HG03039 (cell line): ENCODE data around the gene GOT1.

Experiments
- ATAC-seq: cut with Tn5 transposase; IDR thresholded peaks from one replicate; pipeline ENCODE4 v1.9.1; 2021; ENCODE audit warnings: mild to moderate bottlenecking, moderate library complexity; ENCODE audit not compliant: unreplicated experiment

The GOT1 gene

DNA sequence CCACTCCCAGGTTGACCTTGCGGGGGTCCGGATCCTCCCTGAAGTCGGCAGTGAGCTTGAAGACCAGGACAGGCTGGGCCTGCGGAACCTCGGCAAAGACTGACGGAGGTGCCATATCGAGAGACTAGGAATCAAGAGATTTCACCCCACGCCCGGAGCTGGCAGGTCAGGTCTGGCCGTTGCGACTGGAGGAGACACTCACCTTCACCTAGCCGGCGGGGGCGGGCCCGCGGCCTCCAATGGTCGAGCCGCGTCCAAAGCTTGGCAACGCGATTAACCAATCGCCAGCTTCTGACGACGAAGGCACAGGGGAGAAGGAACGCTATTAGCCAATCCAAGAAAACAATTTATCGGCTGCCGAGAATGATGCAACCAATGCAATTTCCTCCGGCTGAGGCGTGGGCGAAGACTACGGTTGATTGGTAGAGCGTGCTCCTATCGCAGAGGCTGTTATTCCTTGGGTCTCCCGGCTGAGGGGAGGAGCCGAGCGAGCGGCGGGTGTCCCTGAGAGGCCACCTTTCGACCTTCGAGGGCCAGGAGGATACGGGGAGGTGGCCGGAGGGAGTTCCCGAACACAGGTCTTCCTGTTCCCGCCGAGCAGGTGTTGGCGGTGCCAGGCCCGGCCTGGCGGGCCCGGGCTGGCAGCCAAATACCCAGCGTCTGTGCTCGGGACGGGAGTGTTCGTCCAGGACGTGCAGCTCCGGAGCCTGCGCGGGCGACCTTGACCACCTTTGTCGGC is at the start of gene GOT1:
Gene GOT1, minus strand, starts transcription at position 174 of the 739 bp plus-strand sequence. Its CDS starts 59 bp downstream, at position 115.
- peak; percentile 95 for ATAC-seq

DNA sequence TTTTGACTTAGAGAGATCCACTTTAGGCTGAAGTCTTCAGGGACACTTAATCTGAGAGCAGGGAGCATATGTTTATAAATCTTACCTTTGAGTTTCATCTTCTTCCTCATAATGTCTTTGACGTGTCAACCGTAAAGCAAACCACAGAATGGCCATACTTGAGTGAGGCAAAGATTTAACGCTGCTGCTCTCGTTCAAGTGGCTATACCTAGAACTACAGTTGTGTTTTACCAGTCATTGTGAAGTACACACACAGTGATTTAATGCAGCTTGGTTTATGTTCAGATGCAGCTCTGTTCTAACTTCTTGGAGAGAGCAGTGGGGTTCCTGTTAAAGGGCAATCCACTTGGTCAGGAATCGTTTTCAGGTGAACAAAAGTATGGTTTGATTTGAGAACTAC is 39.9 kb upstream of the GOT1 start:
- ATAC-seq, result no peak

- no peak for ATAC-seq
These were observed 37.0 kb upstream of the GOT1 start for GRCh38 chr10:99467236-99467999.

GRCh38 chr10:99466632-99467223 is 36.3 kb upstream of the GOT1 start:
- ATAC-seq, result no peak

DNA sequence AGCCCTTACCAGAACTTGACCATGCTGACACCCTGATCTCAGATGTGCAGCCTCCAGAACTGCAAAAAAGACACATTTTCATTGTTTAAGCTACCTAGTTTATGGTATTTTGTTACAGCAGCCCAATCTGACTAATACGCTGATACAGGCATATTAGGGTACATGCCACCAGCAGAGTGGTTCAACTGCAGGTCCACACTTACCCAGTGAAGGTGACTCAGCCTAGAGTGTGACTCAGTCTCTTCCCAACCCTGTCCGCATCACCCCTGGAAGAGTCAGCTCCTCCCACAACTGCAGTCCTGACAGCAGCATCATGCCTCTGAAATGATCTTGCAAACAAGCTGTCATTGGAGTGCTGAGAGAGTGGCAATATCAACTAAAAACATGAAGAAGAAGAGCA is 30.8 kb upstream of the GOT1 start:
- ATAC-seq, result no peak

DNA sequence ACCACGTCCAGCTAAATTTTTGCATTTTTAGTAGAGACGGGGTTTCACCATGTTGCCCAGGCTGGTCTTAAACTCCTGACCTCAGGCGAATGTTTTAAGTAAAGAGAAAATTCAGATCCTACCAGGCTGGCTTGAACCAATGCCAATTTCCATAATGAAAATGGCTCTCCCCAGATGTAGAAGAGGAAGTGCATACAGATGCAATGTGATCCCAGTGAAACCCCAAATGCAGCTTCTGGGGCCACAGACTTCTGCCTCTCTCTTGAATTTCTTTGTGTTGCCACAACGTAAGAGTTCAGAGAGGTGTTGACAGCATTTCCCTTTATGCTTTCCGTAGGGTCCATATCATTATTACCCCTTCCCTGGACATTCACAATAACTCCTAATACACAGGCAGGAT is 29.6 kb upstream of the GOT1 start:
- ATAC-seq, result no peak

DNA sequence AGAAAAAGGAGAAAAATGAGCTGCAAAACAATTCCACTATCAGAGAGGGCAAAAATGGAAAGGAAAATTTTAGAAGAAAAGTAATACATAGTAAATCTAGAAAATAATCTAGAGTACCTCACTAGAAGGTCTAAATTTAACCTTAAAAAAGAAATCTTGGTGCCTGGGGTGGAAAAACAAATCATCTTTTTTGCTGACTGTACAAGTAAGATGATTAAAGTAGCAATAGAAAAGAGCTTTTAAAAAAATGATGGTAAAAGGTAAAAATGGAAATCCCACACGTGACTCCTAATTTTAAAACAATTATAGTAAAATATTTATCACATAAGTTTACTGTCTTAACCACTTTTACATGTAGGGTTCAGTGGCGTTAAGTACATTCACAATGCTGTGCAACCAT is 28.8 kb upstream of the GOT1 start:
- ATAC-seq, result no peak

DNA sequence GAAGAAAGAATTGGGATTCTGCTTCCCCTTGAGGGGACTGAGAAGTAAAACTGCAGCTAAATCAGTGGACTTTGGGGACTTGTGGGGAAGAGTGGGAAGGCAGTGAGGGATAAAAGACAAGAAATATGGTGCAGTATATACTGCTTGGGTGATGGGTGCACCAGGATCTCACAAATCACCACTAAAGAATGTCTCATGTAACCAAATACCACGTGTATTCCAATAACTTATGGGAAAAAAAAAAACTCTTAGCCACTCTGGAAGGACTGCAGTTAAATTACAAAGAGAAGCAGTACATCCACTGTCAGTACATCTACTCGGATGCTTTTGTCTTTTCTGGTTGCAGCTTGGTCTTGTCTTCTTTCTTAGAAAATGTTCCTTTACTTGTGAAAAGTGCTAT is 27.4 kb upstream of the GOT1 start:
- ATAC-seq, result no peak

- ATAC-seq, result no peak
These were observed 26.5 kb upstream of the GOT1 start for GRCh38 chr10:99456931-99457288.

- no peak for ATAC-seq
These were observed 25.9 kb upstream of the GOT1 start for GRCh38 chr10:99456207-99456930.

GRCh38 chr10:99451981-99452380 is 21.6 kb upstream of the GOT1 start:
- no peak for ATAC-seq

- no peak for ATAC-seq
These were observed 21.0 kb upstream of the GOT1 start for GRCh38 chr10:99451499-99451788.

GRCh38 chr10:99450624-99451498 is 20.4 kb upstream of the GOT1 start:
- ATAC-seq, result no peak

GRCh38 chr10:99450156-99450555 is 19.7 kb upstream of the GOT1 start:
- ATAC-seq, result no peak

- no peak for ATAC-seq
These were observed 18.6 kb upstream of the GOT1 start for GRCh38 chr10:99449023-99449422.

GRCh38 chr10:99444383-99445045 is 14.1 kb upstream of the GOT1 start:
- ATAC-seq, result no peak

DNA sequence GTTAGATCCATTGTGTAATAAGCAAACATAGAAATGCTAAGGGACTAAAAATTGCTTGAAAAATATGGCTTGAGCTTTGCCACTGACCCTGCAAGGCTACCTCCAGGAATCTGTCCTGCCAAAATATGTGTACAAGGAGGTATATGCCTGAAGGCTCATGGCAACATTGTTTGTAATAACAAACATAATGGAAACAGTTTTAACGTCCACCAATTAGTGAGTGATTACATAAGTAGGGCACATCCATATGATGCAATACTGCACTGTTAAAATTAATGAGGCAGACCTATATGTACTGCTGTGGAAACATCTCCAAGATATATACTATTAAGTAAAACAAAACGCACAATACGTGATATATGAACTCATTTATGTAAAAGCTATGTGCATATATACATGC is 13.1 kb upstream of the GOT1 start:
- ATAC-seq, result no peak

GRCh38 chr10:99442394-99442793 is 12.0 kb upstream of the GOT1 start:
- ATAC-seq, result no peak

DNA sequence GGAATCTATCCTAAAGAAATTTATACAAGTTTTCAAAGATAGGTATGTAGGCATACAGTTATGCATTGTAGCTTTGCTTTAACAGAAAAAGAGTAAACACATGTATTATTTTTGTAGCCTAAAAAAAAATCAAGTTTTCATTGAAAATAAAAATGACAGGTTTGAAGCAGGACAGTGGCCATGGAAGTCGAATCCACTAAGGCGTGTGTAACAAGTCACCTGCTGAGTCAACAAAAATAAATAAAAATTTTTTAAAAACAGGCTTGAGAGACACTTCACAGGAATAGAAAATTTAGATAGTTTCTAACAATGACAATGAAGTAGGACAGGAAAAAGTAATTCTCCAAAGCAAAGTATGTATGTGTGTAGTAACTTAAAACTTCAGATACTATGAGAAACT is 8.5 kb upstream of the GOT1 start:
- no peak for ATAC-seq

DNA sequence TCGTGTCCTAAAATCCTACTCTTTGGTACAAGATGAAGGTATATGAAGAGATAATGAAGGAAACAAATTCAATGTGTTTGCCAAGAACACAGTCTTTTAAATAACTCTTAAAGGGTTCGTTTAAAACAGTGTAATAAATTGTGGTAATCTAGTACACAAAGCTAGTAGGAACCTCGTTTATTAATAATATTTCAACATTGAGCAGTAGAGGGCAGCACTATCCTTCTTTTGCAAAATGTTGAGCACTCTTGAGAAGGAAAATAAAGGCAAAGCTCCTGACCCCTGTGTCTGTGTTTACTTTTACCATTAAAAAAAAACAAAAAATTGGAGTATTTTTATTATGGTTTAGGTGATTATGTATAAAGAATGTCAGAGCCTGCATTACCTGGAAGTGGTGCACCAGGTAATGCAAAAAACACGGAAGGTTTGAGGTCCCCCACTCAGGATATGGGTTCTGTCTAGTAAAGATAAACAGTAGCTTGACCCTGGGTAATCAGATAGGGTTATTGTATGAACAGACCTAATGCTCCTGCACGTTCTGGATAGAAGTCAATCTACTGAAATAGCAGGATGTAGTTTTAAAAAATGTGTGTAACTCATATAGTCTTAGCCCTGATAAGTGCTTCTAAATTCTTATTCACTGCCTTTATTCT is 5.7 kb upstream of the GOT1 start:
- ATAC-seq, result no peak
